SHP77 (cell line): ENCODE data around the gene GALNT15.

ENCODE experiments used
- DNase-seq, 2 experiments: peaks; one replicate each; lab custom pipeline; 2025; lab: John Stamatoyannopoulos, UW

GALNT15 gene

GRCh38 chr3:16187213-16187790 lies 12.8 kb downstream of the GALNT15 start:
- no peak for DNase-seq

GRCh38 chr3:16188071-16188470 lies 13.6 kb downstream of the GALNT15 start:
- no peak for DNase-seq

GRCh38 chr3:16189201-16189600 lies 14.7 kb downstream of the GALNT15 start:
- DNase-seq: no peak

- DNase-seq: no peak
These were observed 16.2 kb downstream of the GALNT15 start for GRCh38 chr3:16190704-16191103.

GRCh38 chr3:16191591-16191990 lies 17.1 kb downstream of the GALNT15 start:
- no peak for DNase-seq

GRCh38 chr3:16192176-16192811 lies 17.8 kb downstream of the GALNT15 start:
- no peak for DNase-seq

GRCh38 chr3:16198427-16198826 lies 23.9 kb downstream of the GALNT15 start:
- DNase-seq: no peak

GRCh38 chr3:16199769-16200168 lies 25.3 kb downstream of the GALNT15 start:
- no peak for DNase-seq

GRCh38 chr3:16200411-16200810 lies 25.9 kb downstream of the GALNT15 start:
- DNase-seq: no peak

GRCh38 chr3:16203031-16203430 lies 28.6 kb downstream of the GALNT15 start:
- no peak for DNase-seq

- no peak for DNase-seq
These were observed 29.5 kb downstream of the GALNT15 start for GRCh38 chr3:16203671-16204629.

GRCh38 chr3:16204751-16205150 lies 30.3 kb downstream of the GALNT15 start:
- no peak for DNase-seq

- no peak for DNase-seq
These were observed 30.8 kb downstream of the GALNT15 start for GRCh38 chr3:16205156-16205870.

- DNase-seq: no peak
These were observed 32.6 kb downstream of the GALNT15 start for GRCh38 chr3:16207031-16207430.

GRCh38 chr3:16211176-16211904 lies 36.9 kb downstream of the GALNT15 start:
- DNase-seq: no peak

GRCh38 chr3:16214366-16214765 lies 39.9 kb downstream of the GALNT15 start:
- no peak for DNase-seq

- DNase-seq: no peak
These were observed 42.0 kb downstream of the GALNT15 start for GRCh38 chr3:16216373-16216935.

GRCh38 chr3:16219777-16220176 lies 45.3 kb downstream of the GALNT15 start:
- no peak for DNase-seq

- DNase-seq: no peak
These were observed 47.5 kb downstream of the GALNT15 start for GRCh38 chr3:16221990-16222389.

GRCh38 chr3:16222547-16222946 lies 48.1 kb downstream of the GALNT15 start:
- DNase-seq: no peak

- DNase-seq: no peak
These were observed 49.8 kb downstream of the GALNT15 start for GRCh38 chr3:16224325-16224724.
